Fibroblast of mammary gland (primary cell): ENCODE measurements around the gene SH3D19.

Experiments used
- DNase-seq: peaks from one replicate; pipeline ENCODE4 v3.0.0-alpha.2; 2010; ENCODE audit warnings: low read depth
- H3K4me3 ChIP-seq: 2 replicates; pipeline ENCODE4 v1.5.1; 2011; ENCODE audit warnings: low read depth, mild to moderate bottlenecking, low read length, moderate library complexity; ENCODE audit not compliant: control insufficient read depth
- CTCF ChIP-seq: conservative IDR thresholded peaks from 2 replicates; pipeline ENCODE4 v1.5.1; 2011; ENCODE audit warnings: low read depth, low read length, inconsistent platforms; ENCODE audit not compliant: control insufficient read depth, insufficient read depth

Gene SH3D19

GRCh38 chr4:151223465-151223864 is 101.9 kb downstream of the SH3D19 start:
- no peak for TF ChIP-seq CTCF
- H3K4me3 ChIP-seq: no peak overlapping the region
- DNase-seq: no peak

GRCh38 chr4:151219948-151220347 is 105.5 kb downstream of the SH3D19 start:
- no peak overlapping the region for H3K4me3 ChIP-seq
- no peak for DNase-seq
- no peak for TF ChIP-seq CTCF

DNA sequence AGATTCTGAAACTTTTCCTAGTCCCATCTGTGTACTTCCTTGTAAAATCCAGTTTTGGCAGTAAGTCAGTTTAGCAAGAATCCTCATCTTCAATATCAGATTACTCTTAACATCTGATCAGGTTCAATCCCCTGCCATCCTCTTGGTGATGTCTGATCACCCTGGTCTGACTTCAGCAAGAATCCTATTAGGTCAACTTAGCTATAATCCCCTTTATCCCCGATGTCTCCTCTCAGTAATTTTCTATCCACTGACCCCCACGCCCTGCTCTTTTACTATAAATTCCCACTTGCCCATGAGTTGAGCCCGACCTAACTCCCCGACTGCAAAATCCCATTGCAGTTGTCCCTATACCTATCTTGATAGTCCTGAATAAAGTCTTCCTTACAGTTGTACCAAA is 106.3 kb downstream of the SH3D19 start:
- no peak for TF ChIP-seq CTCF
- no peak for DNase-seq
- H3K4me3 ChIP-seq: no peak overlapping the region

DNA sequence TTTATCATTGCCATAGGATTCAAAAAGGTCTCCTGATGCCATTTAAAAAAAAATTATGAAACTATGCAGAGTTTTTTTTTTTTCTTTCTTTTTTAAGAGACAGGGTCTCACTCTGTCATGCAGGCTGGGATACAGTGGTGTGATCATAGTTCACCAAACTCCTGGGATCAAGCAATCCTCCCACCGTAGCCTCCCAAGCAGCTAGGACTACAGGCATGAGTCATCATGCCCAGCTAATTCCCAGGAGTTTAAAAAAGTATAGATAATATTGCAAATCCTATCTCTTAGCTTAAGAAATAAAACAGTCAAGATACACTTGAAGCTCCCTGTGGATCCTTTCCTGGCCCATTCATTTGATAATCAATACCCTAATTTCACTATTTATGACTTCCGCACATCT is 107.1 kb downstream of the SH3D19 start:
- H3K4me3 ChIP-seq: no peak overlapping the region
- no peak for TF ChIP-seq CTCF
- DNase-seq: peak; percentile 79

- TF ChIP-seq CTCF: no peak
- no peak overlapping the region for H3K4me3 ChIP-seq
- DNase-seq: no peak
These were observed 108.1 kb downstream of the SH3D19 start for GRCh38 chr4:151217326-151217725.

- H3K4me3 ChIP-seq: no peak overlapping the region
- no peak for DNase-seq
- TF ChIP-seq CTCF: no peak
These were observed 110.1 kb downstream of the SH3D19 start for GRCh38 chr4:151215295-151215694.

DNA sequence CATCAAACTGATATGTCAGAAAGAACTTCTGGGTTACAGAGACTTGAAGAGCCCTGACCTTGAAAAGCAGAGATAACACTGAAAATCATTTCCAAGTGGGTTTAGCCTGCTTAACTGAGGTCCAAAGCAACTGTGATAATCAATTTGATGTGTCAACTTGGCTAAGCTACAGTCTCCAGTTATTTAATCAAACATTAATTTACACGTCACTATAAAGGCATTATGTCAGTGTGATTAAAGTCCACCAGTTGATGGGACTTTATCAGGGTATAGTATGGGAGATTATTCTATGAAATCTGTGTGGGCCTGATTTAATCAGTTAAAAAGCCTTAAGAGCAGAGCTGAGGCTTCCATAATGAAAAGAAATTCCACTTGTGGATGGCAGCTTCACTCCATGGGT is 117.5 kb downstream of the SH3D19 start:
- H3K4me3 ChIP-seq: no peak overlapping the region
- DNase-seq: no peak
- no peak for TF ChIP-seq CTCF
